SIG-M5 (cell line): ENCODE measurements around the gene BPIFA1.

ENCODE experiments used
- DNase-seq: peaks from one replicate; lab custom pipeline; 2025; lab: John Stamatoyannopoulos, UW

Gene BPIFA1

DNA sequence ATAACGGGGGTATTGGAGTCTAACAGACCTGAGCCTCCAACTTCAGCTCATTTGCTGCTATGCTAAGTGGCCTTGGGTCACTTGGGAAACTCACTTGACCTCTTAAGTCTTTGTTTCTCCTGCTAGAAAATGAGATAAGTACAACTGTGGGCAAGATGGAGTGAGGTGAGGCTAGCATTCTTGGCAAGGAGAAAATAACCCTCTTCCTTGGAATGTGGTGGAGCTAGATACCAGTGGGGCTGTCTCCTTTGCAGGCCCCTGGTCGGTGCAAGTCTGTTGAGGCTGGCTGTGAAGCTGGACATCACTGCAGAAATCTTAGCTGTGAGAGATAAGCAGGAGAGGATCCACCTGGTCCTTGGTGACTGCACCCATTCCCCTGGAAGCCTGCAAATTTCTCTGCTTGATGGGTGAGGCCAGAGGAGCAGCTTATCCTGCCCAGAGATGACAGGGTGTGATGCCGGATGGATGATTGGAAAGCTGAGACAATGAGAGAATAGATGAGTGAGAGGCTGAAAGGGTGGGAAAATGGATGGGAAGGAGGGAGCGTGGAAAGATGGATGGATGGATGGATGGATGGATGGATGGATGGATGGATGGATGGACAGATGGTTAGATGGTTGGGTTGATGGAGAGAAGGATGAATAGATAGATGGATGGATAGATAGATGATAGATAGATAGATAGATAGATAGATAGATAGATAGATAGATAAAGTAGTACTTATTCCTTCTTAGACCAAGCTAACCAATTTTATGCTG, 4.4 kb downstream of the BPIFA1 start:
- no peak for DNase-seq

DNA sequence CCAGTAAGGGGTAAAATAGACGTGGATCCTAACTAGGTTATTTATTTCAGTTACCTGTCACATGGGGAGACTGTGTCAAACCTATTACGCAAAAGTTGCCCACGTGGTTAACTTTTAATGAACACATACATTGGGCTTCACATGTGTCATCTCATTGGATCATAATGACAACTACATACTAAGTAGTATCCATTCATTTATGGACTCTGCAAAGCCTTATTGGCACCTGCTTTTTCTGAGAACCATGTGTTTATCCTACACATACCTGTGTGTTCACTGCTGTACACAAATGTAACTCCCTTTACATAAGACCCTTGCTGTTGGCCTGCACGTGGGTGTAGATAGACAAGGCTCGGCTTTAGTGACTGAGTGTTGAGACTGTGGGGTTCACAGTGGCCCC, 5.1 kb downstream of the BPIFA1 start:
- no peak for DNase-seq

DNA sequence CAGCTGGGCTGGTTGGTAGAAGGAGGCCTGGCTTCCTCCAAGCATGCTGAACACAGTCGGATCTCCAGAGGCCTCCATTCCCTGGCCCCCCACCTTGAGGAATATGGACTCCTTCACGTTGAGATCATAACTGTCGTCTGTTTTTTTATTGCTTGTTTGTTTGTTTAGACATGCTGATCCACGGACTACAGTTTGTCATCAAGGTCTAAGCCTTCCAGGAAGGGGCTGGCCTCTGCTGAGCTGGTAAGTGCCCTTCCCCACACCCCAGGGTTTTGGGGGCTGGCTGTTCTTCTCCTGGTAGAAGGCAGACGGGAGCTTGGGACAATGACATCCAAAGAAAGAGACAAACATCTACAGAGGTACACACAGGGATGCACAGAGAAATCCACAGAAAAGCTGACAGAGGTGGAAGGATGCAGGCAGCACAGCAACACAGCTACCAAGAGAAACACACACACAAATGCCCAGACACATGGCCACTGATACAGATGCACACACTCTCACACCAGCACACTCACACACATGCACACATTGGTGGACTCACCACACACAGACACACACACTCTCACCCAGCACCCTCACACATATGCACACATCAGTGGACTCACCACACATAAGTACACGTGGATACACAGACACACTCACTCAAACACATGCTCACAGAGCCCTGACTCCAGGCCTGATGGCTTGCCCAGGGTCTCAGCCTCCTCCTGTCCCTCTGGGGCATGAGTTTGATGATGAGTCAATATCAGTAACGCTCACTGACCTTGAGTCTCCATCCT, 6.7 kb downstream of the BPIFA1 start:
- DNase-seq: no peak

DNA sequence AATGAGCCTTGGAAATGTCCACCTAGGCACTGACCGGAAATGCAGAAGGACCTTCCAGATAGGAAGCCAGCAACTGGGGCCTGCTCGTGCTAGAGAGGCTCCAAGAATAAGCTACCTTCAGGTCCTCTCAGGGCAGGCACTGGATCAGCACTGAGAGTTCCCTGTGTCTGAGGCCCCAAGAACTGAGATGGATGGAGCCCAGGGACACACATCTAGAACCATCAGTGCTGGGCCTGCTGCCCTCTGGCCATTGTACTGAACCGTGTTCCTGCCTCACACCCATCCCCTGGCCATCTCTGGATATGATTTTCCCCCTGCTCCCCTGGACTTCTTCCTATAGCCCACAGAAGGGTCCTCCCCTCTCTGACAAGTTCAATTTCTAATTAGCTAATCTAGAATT, 10.3 kb downstream of the BPIFA1 start:
- no peak for DNase-seq

DNA sequence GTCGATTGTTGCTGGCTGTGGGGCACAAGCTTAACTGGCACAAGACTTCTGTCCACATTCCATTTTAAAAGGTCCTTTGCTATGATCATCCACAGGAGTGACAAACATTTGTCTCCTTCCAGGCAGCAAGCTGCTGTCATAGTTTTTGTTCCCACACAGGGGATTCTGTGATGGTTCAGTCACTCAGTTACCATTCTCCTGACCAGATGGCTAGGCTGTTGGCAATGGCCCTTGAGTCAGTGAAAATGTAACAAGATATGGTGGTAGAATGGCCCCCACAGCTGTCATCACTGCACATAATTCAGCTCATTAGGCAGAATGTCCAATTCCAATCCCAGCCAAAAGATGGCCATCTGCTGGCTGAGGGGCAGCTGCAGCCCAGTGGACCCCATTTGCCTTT, 13.7 kb downstream of the BPIFA1 start:
- no peak for DNase-seq

DNA sequence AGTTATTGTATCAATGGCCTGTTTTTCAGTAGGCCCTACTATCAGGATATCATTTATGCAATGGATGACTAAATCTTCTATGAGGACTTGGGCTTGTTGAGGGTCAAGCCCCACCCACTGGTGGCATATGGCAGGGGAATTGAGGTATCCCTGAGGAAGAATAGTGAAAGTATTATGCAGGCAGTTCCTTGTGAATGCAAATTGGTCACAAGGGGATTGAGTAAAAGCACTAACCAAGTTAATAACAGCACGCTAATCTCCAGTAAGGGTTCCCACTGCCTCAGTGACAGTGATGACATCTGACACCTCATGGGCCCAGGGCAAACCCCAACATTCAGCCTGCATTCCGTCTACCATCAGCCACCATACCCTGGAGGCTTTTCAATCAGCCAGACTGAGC, 14.9 kb downstream of the BPIFA1 start:
- no peak for DNase-seq

DNA sequence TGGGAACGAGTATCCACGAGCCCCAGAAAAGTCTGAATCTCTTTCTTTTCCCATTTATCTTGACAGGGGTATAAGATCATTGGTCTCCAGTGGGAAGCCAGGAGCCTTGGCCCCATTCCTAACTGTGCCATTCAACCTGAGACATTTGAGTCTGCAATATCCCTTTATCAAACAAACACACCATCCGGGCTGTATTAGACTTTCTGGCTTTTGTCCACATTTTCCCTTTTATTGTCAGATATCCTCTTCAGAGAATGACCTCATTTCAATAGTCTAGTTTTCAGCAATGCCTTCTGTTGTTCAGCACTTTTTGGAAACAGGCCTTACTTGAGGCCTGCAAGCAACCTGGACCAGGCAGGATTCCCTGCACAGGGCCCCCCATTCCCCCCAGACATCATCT, 15.7 kb downstream of the BPIFA1 start:
- no peak for DNase-seq

DNA sequence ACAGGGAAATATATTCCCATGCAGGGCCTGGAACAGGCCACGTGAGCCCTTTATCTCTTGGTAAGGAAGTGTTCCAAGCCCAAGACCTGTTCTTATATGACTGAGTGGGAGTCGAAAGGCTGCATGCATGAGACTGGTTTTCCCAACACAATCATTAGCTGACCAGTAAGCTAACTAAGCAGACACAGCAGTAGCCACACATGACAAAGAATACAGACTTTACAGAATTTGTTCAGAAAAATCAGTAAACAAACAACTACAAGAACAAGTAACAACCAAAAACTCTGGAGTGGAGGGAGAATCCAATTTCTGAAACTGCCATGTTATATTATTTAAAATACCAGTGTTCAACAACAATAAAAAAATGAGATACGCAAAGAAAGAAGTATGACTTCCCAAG, 16.7 kb downstream of the BPIFA1 start:
- DNase-seq: no peak

DNA sequence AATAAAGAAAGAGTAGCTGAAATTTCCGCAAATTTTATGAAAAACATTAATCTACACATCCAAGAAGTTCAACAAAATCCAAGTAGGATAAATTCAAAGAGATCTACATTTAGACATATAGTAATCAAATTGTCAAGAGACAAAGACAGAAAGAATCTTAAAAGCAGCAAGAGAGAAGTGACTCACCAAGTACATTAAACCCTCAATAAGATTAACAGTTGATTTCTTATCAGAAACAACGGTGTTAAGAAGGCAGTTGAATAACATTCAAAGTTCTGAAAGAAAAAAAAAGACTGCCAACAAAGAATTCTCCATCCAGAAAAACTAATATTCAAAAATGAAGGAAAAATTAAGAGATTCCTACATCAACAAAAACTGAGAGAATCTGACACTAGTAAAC, 19.2 kb downstream of the BPIFA1 start:
- no peak for DNase-seq

DNA sequence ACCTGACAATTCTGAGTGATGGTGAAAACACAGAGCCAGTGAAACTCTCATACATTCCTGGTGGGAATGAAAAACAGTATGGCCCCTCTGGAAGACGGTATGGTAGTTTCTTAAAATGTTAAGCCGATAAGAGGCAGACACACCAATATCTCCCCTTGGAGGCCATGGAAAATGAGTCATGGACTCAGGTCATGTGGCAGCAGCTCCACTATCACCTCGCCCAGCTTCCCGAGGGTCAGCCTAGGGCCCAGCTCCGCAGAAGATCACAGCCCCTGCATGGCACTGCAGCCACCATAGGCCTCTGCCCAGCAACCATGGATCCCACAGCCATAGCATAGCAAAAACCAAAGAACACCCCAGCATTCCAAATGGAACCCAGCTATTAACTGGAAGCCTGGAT, 21.4 kb downstream of the BPIFA1 start:
- DNase-seq: no peak

DNA sequence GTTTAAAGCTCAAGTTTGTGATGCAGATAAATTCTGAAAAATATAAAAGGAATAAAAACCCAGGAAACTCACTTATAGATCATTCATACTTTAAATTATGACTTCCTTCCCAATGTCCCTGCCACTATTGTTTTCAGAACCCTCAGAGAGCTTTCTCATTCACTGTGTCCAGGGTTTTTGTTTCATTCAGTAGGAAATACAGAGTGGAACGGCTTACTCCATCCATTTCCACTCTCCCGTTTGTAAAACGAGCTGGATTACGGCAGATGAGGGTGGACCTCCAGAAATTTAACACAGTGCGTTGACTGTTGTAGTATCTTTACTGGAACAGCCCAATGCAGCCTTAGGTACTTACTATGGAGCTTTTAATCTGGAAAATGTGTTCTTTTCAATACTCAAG, 23.6 kb downstream of the BPIFA1 start:
- no peak for DNase-seq

DNA sequence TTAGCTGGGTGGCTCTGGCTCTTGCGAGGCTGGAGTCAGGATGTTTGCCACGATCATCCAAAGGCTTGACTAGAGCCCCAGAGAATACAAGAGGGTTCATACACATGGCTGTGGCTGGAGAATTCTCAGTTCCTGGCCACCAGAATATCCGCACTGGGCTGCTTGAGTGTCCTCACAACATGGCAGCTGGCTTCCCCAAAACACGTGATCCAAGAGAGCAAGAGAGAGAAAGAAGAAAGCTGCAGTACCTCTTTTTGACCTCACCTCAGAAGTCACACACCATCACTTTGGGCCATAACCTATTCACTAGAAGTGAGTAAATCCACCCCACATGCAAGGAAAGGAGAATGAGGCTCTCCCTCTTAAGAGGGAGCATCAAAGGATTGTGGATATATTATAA, 25.7 kb downstream of the BPIFA1 start:
- DNase-seq: no peak

DNA sequence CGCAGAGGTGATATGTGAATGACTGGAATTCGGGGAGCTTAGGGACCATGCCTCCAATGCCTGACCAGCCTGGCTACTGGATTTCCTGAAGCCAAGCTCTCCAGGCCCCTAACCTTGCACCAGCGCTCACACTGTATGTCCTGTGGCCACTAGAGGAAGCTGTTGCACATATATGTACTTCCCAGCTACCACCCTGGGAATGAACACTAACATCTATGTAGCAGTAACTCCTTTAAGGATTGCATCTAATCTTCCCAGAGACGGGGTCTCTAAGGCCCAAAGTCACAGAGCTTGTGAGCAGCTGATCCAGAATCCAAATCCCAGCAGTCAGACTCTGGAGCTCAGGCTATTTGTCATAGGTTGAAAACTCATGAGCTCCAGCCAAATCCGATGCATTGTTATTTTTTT, 26.9 kb downstream of the BPIFA1 start:
- no peak for DNase-seq

DNA sequence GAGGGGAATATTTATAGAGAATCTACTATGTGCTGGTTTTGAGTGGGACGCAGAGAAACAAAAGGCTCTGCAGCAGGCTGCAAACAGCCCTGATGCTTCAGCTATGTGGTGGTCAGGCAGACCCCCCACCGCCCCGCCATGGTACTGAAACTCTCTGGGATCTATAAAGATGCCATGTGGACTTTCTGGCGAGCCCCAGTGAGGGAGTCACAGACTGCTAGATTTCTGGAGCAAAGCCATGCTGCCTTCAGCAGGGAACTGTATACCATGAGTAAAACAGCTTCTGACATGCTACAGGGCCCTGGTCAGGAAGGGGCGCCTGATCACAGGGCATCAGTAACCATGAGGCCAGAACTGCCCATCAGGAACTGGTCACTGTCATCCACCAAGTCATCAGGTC, 28.0 kb downstream of the BPIFA1 start:
- DNase-seq: no peak

DNA sequence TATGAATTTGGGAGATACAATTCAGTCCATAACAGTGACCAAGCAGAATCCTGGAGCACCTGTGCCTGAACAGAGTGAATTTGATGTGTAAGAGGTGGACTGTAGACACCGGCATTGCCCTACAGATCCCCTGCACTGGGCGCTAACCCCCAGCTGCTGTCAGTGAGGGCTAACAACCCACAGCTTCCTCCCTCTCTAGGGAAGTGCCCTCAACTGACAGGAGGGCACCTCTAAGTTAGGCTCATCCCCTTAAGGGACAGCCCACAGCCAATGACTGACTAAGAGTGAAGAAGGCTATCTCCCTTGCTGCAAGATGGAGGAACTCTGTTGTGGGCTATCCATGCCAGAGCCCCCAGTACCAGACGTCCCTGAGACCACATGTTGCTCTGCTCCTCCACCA, 31.9 kb downstream of the BPIFA1 start:
- DNase-seq: no peak

DNA sequence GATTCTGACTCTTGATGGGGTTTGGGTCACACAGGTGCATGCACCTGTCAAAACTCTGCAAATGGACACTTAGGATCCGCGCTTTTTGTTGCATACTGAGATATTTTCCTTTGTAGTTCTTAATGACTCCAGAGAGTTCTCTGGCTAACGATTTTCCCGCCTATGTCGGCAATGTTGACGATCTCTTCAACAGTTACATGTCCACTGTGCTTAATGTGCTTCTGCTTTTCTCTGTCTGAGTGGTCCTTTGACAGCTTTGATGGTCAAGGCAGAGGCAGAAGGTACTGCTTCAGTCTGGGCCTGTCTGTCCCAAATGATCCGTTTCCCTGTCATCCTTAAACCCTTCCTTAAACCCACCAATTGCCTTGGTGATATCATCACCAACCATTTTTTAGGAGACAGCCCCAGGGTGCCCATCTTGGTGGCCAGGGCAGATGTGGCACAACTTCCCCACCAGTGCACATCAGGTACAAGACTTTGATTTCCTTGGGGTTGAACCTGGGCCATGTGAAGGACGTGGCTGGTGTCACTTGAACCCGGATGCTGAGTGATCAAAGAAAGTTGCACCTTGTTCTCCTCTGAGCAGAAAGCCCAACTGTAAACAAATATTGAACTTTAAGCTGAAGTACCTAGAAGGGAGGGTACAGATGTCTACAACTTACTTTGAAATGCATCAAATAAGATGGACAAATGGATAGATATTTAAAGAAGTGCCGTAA, 36.5 kb downstream of the BPIFA1 start:
- DNase-seq: no peak

DNA sequence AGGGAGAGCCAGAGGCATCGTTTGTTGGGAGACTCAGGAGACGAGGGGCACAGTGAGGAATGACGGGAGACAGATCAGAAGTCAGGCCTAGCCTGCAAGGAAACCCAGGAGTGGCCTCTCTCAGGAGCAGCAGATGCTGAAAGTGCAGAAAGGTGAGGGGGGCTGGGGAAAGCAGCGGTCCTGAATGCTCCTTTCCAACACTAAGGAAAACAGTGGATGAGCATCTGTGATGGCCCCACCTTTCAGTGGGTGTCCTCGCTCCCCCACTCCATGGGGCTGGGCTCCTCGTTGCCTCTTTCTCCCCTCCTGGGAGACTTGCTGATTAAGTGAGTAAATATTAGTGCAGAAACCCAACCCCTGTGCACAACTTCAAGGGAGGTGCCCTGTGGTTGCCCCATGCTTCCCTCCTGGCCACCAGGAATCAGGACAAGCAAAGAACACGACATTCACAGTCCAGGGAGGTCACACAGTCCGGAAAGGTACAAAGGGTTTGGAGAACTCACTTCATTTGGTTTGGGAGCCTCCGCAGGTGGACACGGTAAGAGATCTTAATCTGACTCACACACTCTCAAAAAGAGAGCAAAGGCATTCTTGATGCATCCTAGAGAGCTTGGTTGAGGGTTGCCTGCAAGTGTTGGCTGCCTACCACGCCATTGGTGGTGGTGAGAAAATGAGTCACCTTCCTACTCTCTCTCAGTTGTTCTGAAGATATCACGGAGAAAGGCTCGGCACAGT, 37.5 kb downstream of the BPIFA1 start:
- DNase-seq: no peak

DNA sequence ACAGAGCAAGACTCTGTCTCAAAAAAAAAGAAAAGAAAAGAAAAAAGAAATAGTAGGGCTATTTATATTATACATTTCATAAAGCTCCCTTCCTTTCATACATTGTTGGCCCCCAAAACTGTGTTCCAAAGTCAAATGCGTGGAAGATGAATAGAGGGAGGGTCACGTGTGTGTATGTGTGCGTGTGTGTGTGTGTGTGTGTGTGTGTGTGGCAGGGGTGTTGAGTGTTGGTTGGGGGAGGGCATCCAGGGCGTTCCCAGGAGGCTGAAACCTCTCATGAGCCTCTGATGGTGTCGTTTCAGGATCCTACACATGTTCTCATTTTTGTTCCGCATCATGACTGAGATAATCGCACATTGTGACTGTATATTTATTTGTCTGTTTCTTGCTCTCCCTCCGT, 39.4 kb downstream of the BPIFA1 start:
- no peak for DNase-seq

DNA sequence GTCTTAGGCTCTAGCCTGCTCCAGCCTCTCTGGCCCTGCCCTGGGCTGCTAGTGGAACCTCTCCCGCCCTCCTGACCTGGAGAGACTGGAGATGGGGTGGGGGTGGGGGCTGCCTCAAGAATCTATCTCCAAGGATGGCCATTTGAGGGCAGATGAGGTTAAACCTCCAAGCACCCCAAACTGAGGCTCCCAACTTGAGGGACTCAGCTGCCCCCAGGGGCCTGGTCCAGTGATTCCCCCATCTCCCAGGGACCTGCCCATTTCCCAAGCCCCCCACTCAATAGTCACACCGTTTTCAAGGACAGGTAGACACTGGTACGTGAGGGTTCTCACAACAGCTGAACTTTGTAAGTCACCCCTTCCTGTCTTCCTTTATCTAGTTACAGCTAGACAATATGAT, 40.1 kb downstream of the BPIFA1 start:
- no peak for DNase-seq

DNA sequence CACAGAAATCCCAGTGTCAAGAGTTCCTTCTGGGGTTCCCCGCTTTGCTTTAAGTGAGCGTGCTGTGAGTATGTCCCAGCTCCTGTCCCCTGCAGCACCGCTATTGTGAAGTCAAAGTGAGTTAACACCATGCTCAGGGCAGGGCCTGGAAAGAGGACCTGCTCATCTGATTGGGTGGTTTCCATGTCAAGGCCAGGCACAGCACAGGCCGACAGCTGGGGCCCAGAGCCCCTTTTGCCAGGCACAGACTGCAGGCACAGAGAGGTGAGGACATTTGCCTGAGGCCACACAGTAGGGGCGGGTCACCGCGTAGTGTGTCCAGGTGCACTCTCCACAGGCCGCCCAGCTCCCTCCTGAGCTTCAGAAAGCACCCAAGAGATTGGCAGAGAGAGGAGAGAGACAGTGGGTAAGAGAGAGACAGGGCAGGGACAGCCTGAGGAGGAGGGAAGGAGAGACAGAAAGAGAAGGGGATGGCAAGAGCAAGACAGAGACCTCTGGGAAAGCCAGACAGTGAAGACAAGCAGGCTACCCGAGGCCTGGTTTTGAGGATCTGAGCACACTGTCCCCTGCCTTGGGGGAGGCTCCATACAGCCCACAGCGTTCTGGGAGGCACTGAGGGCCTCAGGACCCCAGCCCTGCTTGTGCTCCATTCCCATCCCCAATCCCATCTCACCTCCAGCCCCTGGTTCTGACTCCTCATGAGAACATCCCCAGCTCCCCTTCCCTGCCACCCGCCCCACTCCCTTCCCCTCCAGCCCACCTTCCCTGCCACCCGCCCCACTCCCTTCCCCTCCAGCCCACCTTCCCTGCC, 40.7 kb downstream of the BPIFA1 start:
- DNase-seq: no peak
